ENCODE results near the gene KCNJ9.

KCNJ9 gene

GRCh38 chr1:160066829-160067745 lies 14.3 kb upstream of the KCNJ9 start:
- DNase-seq (ENCODE audit: low spot score) = no peak

GRCh38 chr1:160068225-160068624 lies 13.1 kb upstream of the KCNJ9 start:
- no peak for DNase-seq (ENCODE audit: low spot score)

- no peak for DNase-seq (ENCODE audit: low spot score)
These were observed 11.7 kb upstream of the KCNJ9 start, which contains the start of gene KCNJ10 for GRCh38 chr1:160069460-160070231. Gene KCNJ10 (minus strand): TSS chr1:160070160. CDS start chr1:160042532, 27,628 bp downstream.

- peak; percentile 94 for DNase-seq (ENCODE audit: low spot score)
These were observed 10.8 kb upstream of the KCNJ9 start for GRCh38 chr1:160070243-160071163.

GRCh38 chr1:160071289-160071688 lies 10.0 kb upstream of the KCNJ9 start:
- DNase-seq (ENCODE audit: low spot score) = no peak

GRCh38 chr1:160074865-160075264 lies 6.5 kb upstream of the KCNJ9 start:
- DNase-seq (ENCODE audit: low spot score) = no peak

GRCh38 chr1:160075836-160076235 lies 5.5 kb upstream of the KCNJ9 start:
- DNase-seq (ENCODE audit: low spot score) = no peak

- no peak for DNase-seq (ENCODE audit: low spot score)
These were observed 5.0 kb upstream of the KCNJ9 start for GRCh38 chr1:160076295-160076694.

GRCh38 chr1:160077486-160077885 lies 3.9 kb upstream of the KCNJ9 start:
- DNase-seq (ENCODE audit: low spot score) = no peak

- DNase-seq (ENCODE audit: low spot score) = peak; percentile 66
These were observed 2.7 kb upstream of the KCNJ9 start for GRCh38 chr1:160078512-160079195.

GRCh38 chr1:160079448-160079847 lies 1.9 kb upstream of the KCNJ9 start:
- no peak for DNase-seq (ENCODE audit: low spot score)

- DNase-seq (ENCODE audit: low spot score) = no peak
These were observed 797 bp upstream of the KCNJ9 start for GRCh38 chr1:160080381-160081100.

- DNase-seq (ENCODE audit: low spot score) = no peak
These were observed 1.1 kb downstream of the KCNJ9 start for GRCh38 chr1:160082487-160082886.

- DNase-seq (ENCODE audit: low spot score) = no peak
These were observed 1.6 kb downstream of the KCNJ9 start for GRCh38 chr1:160082926-160083325.

- peak; percentile 82 for DNase-seq (ENCODE audit: low spot score)
These were observed 2.8 kb downstream of the KCNJ9 start for GRCh38 chr1:160083968-160084770.

GRCh38 chr1:160084771-160085321 lies 3.5 kb downstream of the KCNJ9 start:
- no peak for DNase-seq (ENCODE audit: low spot score)

GRCh38 chr1:160085686-160086455 lies 4.5 kb downstream of the KCNJ9 start:
- DNase-seq (ENCODE audit: low spot score) = peak; percentile 86

GRCh38 chr1:160086456-160086892 lies 5.1 kb downstream of the KCNJ9 start:
- DNase-seq (ENCODE audit: low spot score) = no peak
